ENCODE results near the gene APBB1IP. TPM values are rescaled to one million over a fixed set of nuclear protein-coding genes. Genes with fewer than 3 reads are reported as not detected.

APBB1IP gene
- total RNA-seq, 2 donors from 2014 or later, result 2.3 to 4.0 TPM

DNA sequence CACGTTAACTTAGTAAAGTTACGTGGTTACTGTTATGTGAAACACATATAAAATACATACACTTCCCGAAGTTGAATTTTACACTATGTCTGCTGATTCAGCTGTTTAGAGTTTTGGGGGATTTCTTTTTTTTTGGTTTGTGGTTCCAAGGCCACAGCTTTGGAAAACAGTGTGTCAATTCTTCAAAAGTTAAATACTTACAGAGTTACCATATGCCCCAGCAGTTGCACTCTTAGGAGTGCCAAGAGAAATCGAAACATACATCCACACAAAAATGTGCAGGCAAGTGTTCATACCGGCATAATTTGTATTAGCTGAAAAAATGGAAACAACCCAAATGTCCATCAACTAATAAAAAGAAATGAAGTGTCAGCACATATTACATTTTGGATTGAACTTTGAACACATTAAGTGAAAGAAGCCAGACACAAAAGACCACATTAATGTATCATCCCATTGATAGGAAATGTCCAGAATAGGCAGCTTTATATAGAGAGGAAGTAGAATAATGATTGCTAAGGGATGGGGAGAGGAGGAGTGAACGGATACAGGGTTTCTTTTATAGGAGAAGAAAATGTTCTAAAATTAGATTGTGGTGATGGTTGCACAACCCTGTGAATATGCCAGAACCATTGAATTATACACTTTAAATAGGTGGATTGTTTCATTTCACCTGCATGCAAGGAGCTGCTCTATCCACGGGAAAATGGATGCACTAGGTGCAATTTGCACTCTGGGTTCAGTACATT, 17.6 kb downstream of the APBB1IP start:
- H3K36me3 ChIP-seq (replicated peaks in 1 of 2; ENCODE audit: insufficient read depth in 1 of 2, low read depth in 2 of 2), result no peaks in the 10 kb centered on the region
- H3K4me1 ChIP-seq, result no peaks in the 10 kb centered on the region
- WGBS, 2 donors, result 52 to 71% methylated on average over 7 of the region's 7 CpGs

GRCh38 chr10:26457088-26457487, 18.9 kb downstream of the APBB1IP start:
- DNase-seq (no peak), ATAC-seq (no peak)
- Histone ChIP-seq H3K4me3 (no peak overlapping the region), H3K4me1 (no peaks in the 10 kb centered on the region), H3K27ac (no peak overlapping the region), H3K36me3 (replicated peaks in 1 of 2; ENCODE audit: insufficient read depth in 1 of 2, low read depth in 2 of 2) (no peaks in the 10 kb centered on the region), H3K9me3 (no peaks in the 10 kb centered on the region), H3K27me3 (no peaks in the 10 kb centered on the region)
- 59 to 74% methylated on average over 5 of the region's 5 CpGs for WGBS, 2 donors
- TF ChIP-seq POLR2A (IDR thresholded peaks at IDR 0.05), result no peak
- TF ChIP-seq, protein P1, sequence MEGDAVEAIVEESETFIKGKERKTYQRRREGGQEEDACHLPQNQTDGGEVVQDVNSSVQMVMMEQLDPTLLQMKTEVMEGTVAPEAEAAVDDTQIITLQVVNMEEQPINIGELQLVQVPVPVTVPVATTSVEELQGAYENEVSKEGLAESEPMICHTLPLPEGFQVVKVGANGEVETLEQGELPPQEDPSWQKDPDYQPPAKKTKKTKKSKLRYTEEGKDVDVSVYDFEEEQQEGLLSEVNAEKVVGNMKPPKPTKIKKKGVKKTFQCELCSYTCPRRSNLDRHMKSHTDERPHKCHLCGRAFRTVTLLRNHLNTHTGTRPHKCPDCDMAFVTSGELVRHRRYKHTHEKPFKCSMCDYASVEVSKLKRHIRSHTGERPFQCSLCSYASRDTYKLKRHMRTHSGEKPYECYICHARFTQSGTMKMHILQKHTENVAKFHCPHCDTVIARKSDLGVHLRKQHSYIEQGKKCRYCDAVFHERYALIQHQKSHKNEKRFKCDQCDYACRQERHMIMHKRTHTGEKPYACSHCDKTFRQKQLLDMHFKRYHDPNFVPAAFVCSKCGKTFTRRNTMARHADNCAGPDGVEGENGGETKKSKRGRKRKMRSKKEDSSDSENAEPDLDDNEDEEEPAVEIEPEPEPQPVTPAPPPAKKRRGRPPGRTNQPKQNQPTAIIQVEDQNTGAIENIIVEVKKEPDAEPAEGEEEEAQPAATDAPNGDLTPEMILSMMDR (IDR thresholded peaks at IDR 0.05), result no peak
- intact Hi-C loops (cut with DNase I), result no loop called here

More for the DNA sequence above, 17.6 kb downstream of the APBB1IP start:
- intact Hi-C loops (cut with DNase I), result no loop called here
- DNase-seq (no peak), ATAC-seq (no peak)
- Histone ChIP-seq H3K9me3 (no peaks in the 10 kb centered on the region), H3K27ac (no peak overlapping the region), H3K4me3 (no peak overlapping the region), H3K27me3 (no peaks in the 10 kb centered on the region)
- TF ChIP-seq POLR2A (IDR thresholded peaks at IDR 0.05), result no peak
- TF ChIP-seq, protein P1 (IDR thresholded peaks at IDR 0.05), result no peak

DNA sequence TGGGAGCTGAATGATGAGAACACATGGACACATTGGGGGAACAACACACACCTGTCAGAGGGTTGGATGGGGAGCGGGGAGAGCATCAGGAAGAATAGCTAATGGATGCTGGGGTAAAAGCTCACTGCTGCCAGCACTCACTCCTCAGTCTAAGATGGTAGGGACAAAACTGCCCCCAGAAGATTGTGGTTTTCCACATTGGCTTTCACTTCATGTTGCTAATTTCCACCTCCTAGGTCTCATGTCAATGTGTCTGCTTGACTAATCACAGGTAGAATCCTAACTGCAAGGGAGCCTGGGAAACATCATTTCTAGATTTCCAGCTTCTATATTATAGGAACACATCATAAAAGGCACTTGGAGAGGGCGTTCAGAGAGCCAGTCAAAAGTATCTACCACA, 22.6 kb downstream of the APBB1IP start:
- no peaks in the 10 kb centered on the region for H3K36me3 ChIP-seq (replicated peaks in 1 of 2; ENCODE audit: insufficient read depth in 1 of 2, low read depth in 2 of 2)
- 60 to 61% methylated on average over 2 of the region's 2 CpGs for WGBS, 2 donors
- no peaks in the 10 kb centered on the region for H3K27me3 ChIP-seq
- intact Hi-C loops (cut with DNase I), result no loop called here
- no peak overlapping the region for H3K27ac ChIP-seq
- DNase-seq (no peak), ATAC-seq (no peak)
- H3K9me3 ChIP-seq, result no peaks in the 10 kb centered on the region
- no peaks in the 10 kb centered on the region for H3K4me1 ChIP-seq
- H3K4me3 ChIP-seq, result no peak overlapping the region
- TF ChIP-seq, protein P1 (IDR thresholded peaks at IDR 0.05), result no peak
- TF ChIP-seq POLR2A (IDR thresholded peaks at IDR 0.05), result no peak

DNA sequence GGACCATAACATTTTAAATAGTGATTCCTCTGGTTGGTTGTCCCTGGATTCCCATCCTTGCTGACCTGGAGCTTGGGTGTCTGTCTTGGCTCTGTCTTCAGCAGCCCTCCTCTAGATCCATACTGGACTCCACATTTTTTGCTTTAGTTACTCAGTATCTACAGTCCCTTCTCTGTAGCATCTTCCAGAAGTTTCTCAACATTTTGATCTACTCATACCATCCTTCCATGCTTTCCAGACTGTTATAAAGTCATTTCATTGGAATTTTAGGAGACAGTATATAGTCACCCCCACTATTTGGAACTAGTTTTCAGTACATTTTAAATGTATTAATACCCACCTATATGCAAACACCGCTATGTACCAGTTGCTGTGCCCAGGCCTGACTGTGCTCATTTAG, 25.8 kb downstream of the APBB1IP start:
- 85 to 86% methylated on average over 1 of the region's 1 CpG for WGBS, 2 donors
- H3K27ac ChIP-seq, result no peak overlapping the region
- DNase-seq (no peak), ATAC-seq (no peak)
- H3K4me1 ChIP-seq, result peaks cover 7% of the 10 kb centered on the region
- H3K36me3 ChIP-seq (replicated peaks in 1 of 2; ENCODE audit: insufficient read depth in 1 of 2, low read depth in 2 of 2), result no peaks in the 10 kb centered on the region
- H3K9me3 ChIP-seq, result no peaks in the 10 kb centered on the region
- no peak overlapping the region for H3K4me3 ChIP-seq
- intact Hi-C loops (cut with DNase I), result no loop called here
- no peak for TF ChIP-seq POLR2A (IDR thresholded peaks at IDR 0.05)
- TF ChIP-seq, protein P1 (IDR thresholded peaks at IDR 0.05), result no peak
- H3K27me3 ChIP-seq, result no peaks in the 10 kb centered on the region
